OCI-LY1 (cell line): Measurements from ENCODE around the gene RBMX.

Experiments used
- H2AFZ ChIP-seq: fragments of 200-600 bp; sonication (generic), shearing (Covaris generic); 2 replicates; pipeline ENCODE4 v1.6.0; 2014; ENCODE audit warnings: antibody characterized with exemption, mild to moderate bottlenecking, low read length
- H3F3A ChIP-seq: fragments of 200-600 bp; sonication (generic), shearing (Covaris generic); 2 replicates; pipeline ENCODE4 v1.6.0; 2014; ENCODE audit warnings: mild to moderate bottlenecking, antibody characterized with exemption, low read length, moderate library complexity; ENCODE audit not compliant: insufficient read depth
- H3K27ac ChIP-seq: fragments of 200-600 bp; sonication (generic); 2 replicates; pipeline ENCODE4 v1.5.1; 2014; ENCODE audit warnings: low read length, mixed run types, mild to moderate bottlenecking, low read depth; ENCODE audit not compliant: poor library complexity, severe bottlenecking
- H3K27me3 ChIP-seq: fragments of 200-600 bp; sonication (generic); 2 replicates; pipeline ENCODE4 v1.6.0; 2014; ENCODE audit warnings: antibody characterized with exemption, mild to moderate bottlenecking, low read length, moderate library complexity; ENCODE audit not compliant: insufficient read depth
- H3K36me3 ChIP-seq: fragments of 200-600 bp; sonication (generic); 2 replicates; pipeline ENCODE4 v1.6.1; 2014; ENCODE audit warnings: mild to moderate bottlenecking, antibody characterized with exemption, low read length, moderate library complexity, mixed read lengths; ENCODE audit not compliant: insufficient read depth
- H3K4me1 ChIP-seq: fragments of 200-600 bp; sonication (generic); 2 replicates; pipeline ENCODE4 v1.5.1; 2014; ENCODE audit warnings: mild to moderate bottlenecking, low read length, moderate library complexity; ENCODE audit not compliant: insufficient read depth, severe bottlenecking
- H3K4me2 ChIP-seq: fragments of 200-600 bp; sonication (generic), shearing (Covaris generic); 2 replicates; pipeline ENCODE4 v1.6.1; 2014; ENCODE audit warnings: low read length
- H3K4me3 ChIP-seq: fragments of 200-600 bp; sonication (generic); 2 replicates; pipeline ENCODE4 v1.5.1; 2014; ENCODE audit warnings: low read length, low read depth, mild to moderate bottlenecking, mixed read lengths; ENCODE audit not compliant: poor library complexity, severe bottlenecking
- H3K79me2 ChIP-seq: fragments of 200-600 bp; shearing (Covaris generic); 2 replicates; pipeline ENCODE4 v1.6.1; 2016; ENCODE audit warnings: mixed run types, low read length, mixed read lengths; ENCODE audit not compliant: insufficient read depth
- H3K9ac ChIP-seq: fragments of 200-600 bp; sonication (generic), shearing (Covaris generic); 2 replicates; pipeline ENCODE4 v1.6.1; 2014; ENCODE audit warnings: mild to moderate bottlenecking, low read length, mixed read lengths
- H3K9me2 ChIP-seq: fragments of 200-600 bp; sonication (generic), shearing (Covaris generic); 2 replicates; pipeline ENCODE4 v1.6.1; 2014; ENCODE audit warnings: low read depth, mild to moderate bottlenecking, low read length, mixed read lengths
- H3K9me3 ChIP-seq: fragments of 200-600 bp; shearing (Covaris generic); 2 replicates; pipeline ENCODE4 v1.6.1; 2014; ENCODE audit warnings: low read length, mixed read lengths
- H4K20me1 ChIP-seq: fragments of 200-600 bp; sonication (generic), shearing (Covaris generic); 2 replicates; pipeline ENCODE4 v1.6.0; 2016; ENCODE audit warnings: mild to moderate bottlenecking, low read length; ENCODE audit not compliant: insufficient read depth
- EZH2 ChIP-seq: fragments of 200-600 bp; sonication (generic), shearing (Covaris generic); IDR thresholded peaks from 2 replicates; pipeline ENCODE4 v1.8.0; 2017; ENCODE audit warnings: borderline replicate concordance, mixed run types, mild to moderate bottlenecking, antibody characterized with exemption, low read length, moderate library complexity, mixed read lengths
- TF ChIP-seq, protein P1 (sequence below): fragments of 200-600 bp; sonication (generic), shearing (Covaris generic); IDR thresholded peaks from 2 replicates; pipeline ENCODE4 v1.5.1; 2017; ENCODE audit warnings: mild to moderate bottlenecking, antibody characterized with exemption, low read length, moderate library complexity, mixed read lengths

Gene RBMX

DNA sequence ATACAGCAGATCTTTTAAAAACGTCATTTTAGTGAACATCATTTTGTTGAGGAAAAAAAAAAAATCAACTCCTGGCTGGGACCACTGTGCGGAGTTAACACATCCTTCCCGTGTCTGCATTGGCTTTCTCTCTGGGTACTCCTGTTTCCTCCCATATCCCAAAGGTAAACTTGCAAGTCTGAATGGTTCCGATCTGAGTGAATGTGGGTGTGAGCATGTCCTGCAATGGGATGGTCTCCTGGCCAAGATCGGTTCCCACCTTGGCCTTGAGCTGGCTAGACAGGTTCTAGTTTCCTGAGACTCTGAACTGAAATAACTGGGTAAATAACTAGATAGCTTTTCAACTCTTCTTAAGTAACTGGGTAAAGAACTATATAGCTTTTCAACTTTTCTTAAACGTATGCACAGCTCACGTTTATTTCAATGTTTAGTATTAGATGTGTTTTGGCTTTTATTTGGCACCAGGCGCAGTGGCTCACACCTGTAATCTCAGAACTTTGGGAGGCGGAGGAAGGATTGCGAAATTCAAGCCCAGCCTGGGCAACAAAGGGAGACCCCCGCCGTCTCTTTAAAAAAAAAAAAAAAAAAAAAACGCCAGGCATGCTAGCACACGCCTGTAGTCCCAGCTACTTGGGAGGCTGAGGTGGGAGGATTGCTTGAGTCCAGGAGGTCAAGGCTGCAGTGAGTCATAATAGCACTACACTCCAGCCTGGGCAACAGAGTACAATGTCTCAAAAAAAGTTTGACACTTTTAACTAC lies 14.0 kb downstream of the RBMX start:
- no peaks in the 10 kb centered on the region for H4K20me1 ChIP-seq
- TF ChIP-seq, protein P1, sequence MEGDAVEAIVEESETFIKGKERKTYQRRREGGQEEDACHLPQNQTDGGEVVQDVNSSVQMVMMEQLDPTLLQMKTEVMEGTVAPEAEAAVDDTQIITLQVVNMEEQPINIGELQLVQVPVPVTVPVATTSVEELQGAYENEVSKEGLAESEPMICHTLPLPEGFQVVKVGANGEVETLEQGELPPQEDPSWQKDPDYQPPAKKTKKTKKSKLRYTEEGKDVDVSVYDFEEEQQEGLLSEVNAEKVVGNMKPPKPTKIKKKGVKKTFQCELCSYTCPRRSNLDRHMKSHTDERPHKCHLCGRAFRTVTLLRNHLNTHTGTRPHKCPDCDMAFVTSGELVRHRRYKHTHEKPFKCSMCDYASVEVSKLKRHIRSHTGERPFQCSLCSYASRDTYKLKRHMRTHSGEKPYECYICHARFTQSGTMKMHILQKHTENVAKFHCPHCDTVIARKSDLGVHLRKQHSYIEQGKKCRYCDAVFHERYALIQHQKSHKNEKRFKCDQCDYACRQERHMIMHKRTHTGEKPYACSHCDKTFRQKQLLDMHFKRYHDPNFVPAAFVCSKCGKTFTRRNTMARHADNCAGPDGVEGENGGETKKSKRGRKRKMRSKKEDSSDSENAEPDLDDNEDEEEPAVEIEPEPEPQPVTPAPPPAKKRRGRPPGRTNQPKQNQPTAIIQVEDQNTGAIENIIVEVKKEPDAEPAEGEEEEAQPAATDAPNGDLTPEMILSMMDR, result no peak
- no peak for TF ChIP-seq EZH2
- peaks cover 73% of the 10 kb centered on the region for H3K36me3 ChIP-seq
- H3K4me3 ChIP-seq, result no peak overlapping the region
- no peaks in the 10 kb centered on the region for H3K4me1 ChIP-seq
- no peaks in the 10 kb centered on the region for H3K9me3 ChIP-seq
- H3K27me3 ChIP-seq, result no peaks in the 10 kb centered on the region
- H3K4me2 ChIP-seq, result no peak overlapping the region
- no peak overlapping the region for H2AFZ ChIP-seq
- H3K79me2 ChIP-seq, result no peaks in the 10 kb centered on the region
- no peaks in the 10 kb centered on the region for H3F3A ChIP-seq
- no peaks in the 10 kb centered on the region for H3K9me2 ChIP-seq
- no peak overlapping the region for H3K27ac ChIP-seq
- H3K9ac ChIP-seq, result no peak overlapping the region

DNA sequence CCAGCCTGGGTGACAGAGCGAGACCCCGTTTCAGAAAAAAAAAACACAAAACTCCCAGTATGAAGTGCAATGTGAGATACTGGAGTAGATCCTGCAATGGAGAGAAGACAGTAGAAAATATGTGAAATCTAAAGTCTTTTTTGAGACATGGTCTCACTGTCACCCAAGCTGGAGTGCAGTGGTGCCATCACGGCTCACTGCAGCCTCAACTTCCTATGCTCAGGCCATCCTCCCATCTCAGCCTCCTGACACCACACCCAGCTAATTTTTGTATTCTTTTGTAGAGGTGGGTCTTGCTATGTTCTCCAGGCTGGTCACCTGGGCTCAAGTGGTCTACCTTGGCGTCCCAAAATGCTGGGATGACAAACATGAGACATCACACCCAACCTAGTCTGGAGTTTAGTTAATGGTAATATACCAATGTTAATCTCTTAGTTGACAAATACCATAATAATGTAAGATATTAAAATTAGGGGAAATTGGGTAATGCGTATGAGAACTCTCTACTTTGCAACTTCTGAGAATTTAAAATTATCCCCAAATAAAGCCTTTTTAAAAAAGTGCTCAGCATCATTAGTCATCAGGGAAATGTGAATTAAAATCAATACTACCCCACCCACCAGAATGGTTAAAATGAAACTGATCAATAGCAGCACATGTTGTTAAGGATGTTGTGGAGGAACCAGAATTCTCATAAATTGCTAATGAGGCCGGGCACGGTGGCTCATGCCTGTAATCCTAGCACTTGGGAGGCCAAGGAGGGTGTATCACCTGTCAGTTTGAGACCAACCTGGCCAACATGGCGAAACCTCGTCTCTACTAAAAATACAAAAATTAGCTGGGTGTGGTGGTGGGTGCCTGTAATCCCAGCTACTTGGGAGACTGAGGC lies 15.0 kb downstream of the RBMX start:
- Histone ChIP-seq H4K20me1 (no peaks in the 10 kb centered on the region), H3K79me2 (no peaks in the 10 kb centered on the region), H3K4me3 (no peak overlapping the region), H3K9me3 (no peaks in the 10 kb centered on the region), H3K4me1 (no peaks in the 10 kb centered on the region), H3F3A (no peaks in the 10 kb centered on the region), H3K27me3 (no peaks in the 10 kb centered on the region), H3K9me2 (no peaks in the 10 kb centered on the region), H2AFZ (no peak overlapping the region), H3K27ac (no peak overlapping the region), H3K36me3 (peaks cover 72% of the 10 kb centered on the region), H3K4me2 (no peak overlapping the region), H3K9ac (no peak overlapping the region)
- TF ChIP-seq, protein P1, result no peak
- TF ChIP-seq EZH2, result no peak

DNA sequence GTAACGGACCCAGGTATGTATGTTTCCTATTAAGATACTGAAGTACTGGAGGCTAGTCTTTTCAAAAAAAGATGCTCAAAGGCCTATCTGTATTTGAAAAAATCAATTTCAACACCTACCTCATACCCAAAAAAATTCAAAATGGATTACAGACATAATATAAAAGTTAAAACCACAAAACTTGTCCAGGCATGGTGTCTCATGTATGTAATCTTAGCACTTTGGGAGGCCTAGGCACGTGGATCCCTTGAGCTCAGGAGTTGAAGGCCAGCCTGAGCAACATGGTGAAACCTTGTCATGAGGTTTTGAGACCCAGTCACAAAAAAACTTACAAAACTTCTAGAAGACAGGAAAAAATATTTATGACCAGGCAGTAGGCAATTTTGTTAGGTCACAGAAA lies 16.7 kb downstream of the RBMX start:
- H3F3A ChIP-seq, result no peaks in the 10 kb centered on the region
- peaks cover 61% of the 10 kb centered on the region for H3K36me3 ChIP-seq
- no peaks in the 10 kb centered on the region for H3K27me3 ChIP-seq
- H3K9me2 ChIP-seq, result no peaks in the 10 kb centered on the region
- no peak overlapping the region for H3K4me3 ChIP-seq
- no peaks in the 10 kb centered on the region for H3K4me1 ChIP-seq
- no peak for TF ChIP-seq EZH2
- TF ChIP-seq, protein P1, result no peak
- H3K9me3 ChIP-seq, result no peaks in the 10 kb centered on the region
- H3K79me2 ChIP-seq, result no peaks in the 10 kb centered on the region
- no peak overlapping the region for H3K4me2 ChIP-seq
- no peak overlapping the region for H2AFZ ChIP-seq
- H4K20me1 ChIP-seq, result no peaks in the 10 kb centered on the region
- no peak overlapping the region for H3K9ac ChIP-seq
- H3K27ac ChIP-seq, result no peak overlapping the region
